Measurements from ENCODE around the gene CCNI. TPM values are rescaled to one million over a fixed set of nuclear protein-coding genes. Genes with fewer than 3 reads are reported as not detected.

The CCNI gene
- total and polyA plus RNA-seq, 2 of the 13 experiments (the other 11 are each of a cell fraction or from before 2014, with no cell fraction given): 43.5 to 122 TPM

DNA sequence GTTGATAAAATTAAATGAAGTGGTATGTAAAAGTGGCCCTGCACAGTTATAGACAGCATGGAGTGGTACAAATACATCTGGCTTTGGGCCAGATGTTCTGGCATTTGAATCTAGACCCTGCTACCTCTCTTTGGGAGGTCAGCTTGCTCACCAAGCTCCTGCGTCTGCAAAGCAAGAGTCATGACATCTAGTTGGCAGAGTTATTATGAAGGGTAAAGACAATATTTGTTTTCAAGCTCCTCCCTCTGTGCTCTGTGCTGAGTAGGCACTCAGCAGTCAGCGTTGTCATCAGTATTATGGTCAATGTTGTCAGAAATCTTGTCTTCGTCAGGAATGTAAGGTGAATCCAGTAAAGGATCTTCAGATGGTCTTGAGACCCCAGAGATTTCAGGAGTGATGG lies 55.8 kb downstream of the CCNI start:
- 100% methylated on average over 3 of the region's 3 CpGs for WGBS (ENCODE audit: low lambda C conversion rate)
- Histone ChIP-seq H3K9me3 (ENCODE audit: low read length) (no peaks in the 10 kb centered on the region), H3K4me3 (replicated peaks in 1 of 3; ENCODE audit: insufficient read depth in 1 of 3, low read depth in 2 of 3, low read length in 3 of 3) (no peak overlapping the region), H3K4me2 (ENCODE audit: low read depth, low read length) (no peak overlapping the region), H3K4me1 (ENCODE audit: insufficient read depth, low read length) (peaks cover 24% of the 10 kb centered on the region), H3K27ac (ENCODE audit: extremely low read length, insufficient read depth, low read length) (no peak overlapping the region), H3K36me3 (replicated peaks in 1 of 2; ENCODE audit: control insufficient read depth in 1 of 2, insufficient read depth in 2 of 2, low read length in 2 of 2) (peaks cover under 1 to 67% of the 10 kb centered on the region in 2 experiments), H3K79me2 (ENCODE audit: insufficient read depth, low read length) (no peaks in the 10 kb centered on the region), H3K27me3 (ENCODE audit: control insufficient read depth in 1 of 2, insufficient read depth in 2 of 2, low read length in 2 of 2) (no peaks in the 10 kb centered on the region), H4K20me1 (ENCODE audit: insufficient read depth, low read length) (no peaks in the 10 kb centered on the region), H2AFZ (ENCODE audit: low read length) (no peak overlapping the region), H3K9ac (ENCODE audit: insufficient read depth, low read depth, low read length) (no peak overlapping the region)
- DNase-seq (ENCODE audit: low spot score): no peak
- ChIA-PET CTCF (ENCODE audit: low intra/inter-chr PET ratio, low total read pairs) (no interaction called here), POLR2A (no interaction called here)
- intact Hi-C loops (cut with micrococcal nuclease; ENCODE audit: unreplicated experiment) (no loop called here), in situ Hi-C loops (cut with HindIII; ENCODE audit: extremely low pct_ligation_motif_present, low pct_unique_long_range_greater_than_20kb) (no loop called here)
- no peak for ATAC-seq
- no peak for TF ChIP-seq KLF9 (CRISPR knock-in tag; IDR thresholded peaks at IDR 0.05; ENCODE audit: low read depth)
- no TSS peak for BruUV-seq (replicated peaks)
- FAIRE-seq: no peak

DNA sequence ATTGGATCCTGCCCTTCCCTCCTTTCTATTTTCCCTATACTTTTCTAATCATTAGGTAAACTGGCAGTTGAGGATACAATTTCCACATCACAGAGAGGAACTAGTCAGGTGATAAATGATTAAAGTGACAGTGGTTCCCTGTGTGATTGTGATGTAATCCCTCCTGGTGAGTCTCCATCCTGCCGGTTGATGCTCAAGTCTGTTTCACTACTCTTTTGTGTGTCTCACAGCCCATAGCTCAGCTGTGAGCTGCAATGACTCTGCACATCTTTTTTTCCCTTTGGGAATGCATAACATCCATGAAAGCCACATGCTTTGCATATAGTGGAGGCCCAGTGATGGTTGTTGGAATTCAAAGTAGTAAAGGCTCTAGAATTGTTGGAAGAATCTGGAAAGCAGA lies 60.4 kb downstream of the CCNI start:
- no peaks in the 10 kb centered on the region for H4K20me1 ChIP-seq (ENCODE audit: insufficient read depth, low read length)
- ATAC-seq: no peak
- in situ Hi-C loops (cut with HindIII; ENCODE audit: extremely low pct_ligation_motif_present, low pct_unique_long_range_greater_than_20kb): no loop called here

DNA sequence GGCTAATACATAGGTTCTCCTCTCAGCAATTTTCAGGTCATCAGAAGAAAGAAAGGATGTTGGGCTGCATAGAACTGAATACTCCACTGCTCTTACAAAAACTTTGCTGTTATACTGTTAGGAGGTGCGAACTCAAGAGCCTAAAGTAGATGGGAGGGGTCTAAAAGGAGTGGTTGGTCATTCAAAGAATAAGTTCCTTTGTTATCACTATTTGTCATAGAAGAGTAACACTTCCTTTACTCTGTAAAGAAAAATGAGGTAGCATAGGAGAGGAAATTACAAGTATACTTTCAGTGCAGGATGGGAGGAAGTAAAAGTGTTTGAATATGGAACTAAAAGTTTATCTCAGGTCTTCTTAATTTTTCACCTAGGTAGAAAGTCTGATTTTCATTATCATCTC lies 61.5 kb downstream of the CCNI start:
- ChIA-PET POLR2A (no interaction called here), CTCF (ENCODE audit: low intra/inter-chr PET ratio, low total read pairs) (no interaction called here)
- intact Hi-C loops (cut with micrococcal nuclease; ENCODE audit: unreplicated experiment) (no loop called here), in situ Hi-C loops (cut with HindIII; ENCODE audit: extremely low pct_ligation_motif_present, low pct_unique_long_range_greater_than_20kb) (no loop called here)
- Histone ChIP-seq H3K9me3 (ENCODE audit: low read length) (no peaks in the 10 kb centered on the region), H4K20me1 (ENCODE audit: insufficient read depth, low read length) (no peaks in the 10 kb centered on the region), H2AFZ (ENCODE audit: low read length) (no peak overlapping the region), H3K36me3 (replicated peaks in 1 of 2; ENCODE audit: control insufficient read depth in 1 of 2, insufficient read depth in 2 of 2, low read length in 2 of 2) (peaks cover 3 to 39% of the 10 kb centered on the region in 2 experiments; a peak in 4 of 5 replicates), H3K4me3 (replicated peaks in 1 of 3; ENCODE audit: insufficient read depth in 1 of 3, low read depth in 2 of 3, low read length in 3 of 3) (no peak overlapping the region), H3K79me2 (ENCODE audit: insufficient read depth, low read length) (no peaks in the 10 kb centered on the region), H3K9ac (ENCODE audit: insufficient read depth, low read depth, low read length) (no peak overlapping the region), H3K27me3 (ENCODE audit: control insufficient read depth in 1 of 2, insufficient read depth in 2 of 2, low read length in 2 of 2) (no peaks in the 10 kb centered on the region), H3K4me2 (ENCODE audit: low read depth, low read length) (no peak overlapping the region), H3K4me1 (ENCODE audit: insufficient read depth, low read length) (no peaks in the 10 kb centered on the region), H3K27ac (ENCODE audit: extremely low read length, insufficient read depth, low read length) (no peak overlapping the region)
- TF ChIP-seq, protein P1, sequence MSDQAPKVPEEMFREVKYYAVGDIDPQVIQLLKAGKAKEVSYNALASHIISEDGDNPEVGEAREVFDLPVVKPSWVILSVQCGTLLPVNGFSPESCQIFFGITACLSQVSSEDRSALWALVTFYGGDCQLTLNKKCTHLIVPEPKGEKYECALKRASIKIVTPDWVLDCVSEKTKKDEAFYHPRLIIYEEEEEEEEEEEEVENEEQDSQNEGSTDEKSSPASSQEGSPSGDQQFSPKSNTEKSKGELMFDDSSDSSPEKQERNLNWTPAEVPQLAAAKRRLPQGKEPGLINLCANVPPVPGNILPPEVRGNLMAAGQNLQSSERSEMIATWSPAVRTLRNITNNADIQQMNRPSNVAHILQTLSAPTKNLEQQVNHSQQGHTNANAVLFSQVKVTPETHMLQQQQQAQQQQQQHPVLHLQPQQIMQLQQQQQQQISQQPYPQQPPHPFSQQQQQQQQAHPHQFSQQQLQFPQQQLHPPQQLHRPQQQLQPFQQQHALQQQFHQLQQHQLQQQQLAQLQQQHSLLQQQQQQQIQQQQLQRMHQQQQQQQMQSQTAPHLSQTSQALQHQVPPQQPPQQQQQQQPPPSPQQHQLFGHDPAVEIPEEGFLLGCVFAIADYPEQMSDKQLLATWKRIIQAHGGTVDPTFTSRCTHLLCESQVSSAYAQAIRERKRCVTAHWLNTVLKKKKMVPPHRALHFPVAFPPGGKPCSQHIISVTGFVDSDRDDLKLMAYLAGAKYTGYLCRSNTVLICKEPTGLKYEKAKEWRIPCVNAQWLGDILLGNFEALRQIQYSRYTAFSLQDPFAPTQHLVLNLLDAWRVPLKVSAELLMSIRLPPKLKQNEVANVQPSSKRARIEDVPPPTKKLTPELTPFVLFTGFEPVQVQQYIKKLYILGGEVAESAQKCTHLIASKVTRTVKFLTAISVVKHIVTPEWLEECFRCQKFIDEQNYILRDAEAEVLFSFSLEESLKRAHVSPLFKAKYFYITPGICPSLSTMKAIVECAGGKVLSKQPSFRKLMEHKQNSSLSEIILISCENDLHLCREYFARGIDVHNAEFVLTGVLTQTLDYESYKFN (CRISPR knock-in tag; conservative IDR thresholded peaks at IDR 0.05): no peak
- TF ChIP-seq NKX3-1 (CRISPR knock-in tag; IDR thresholded peaks at IDR 0.05) (no peak), ZNF672 (CRISPR knock-in tag; IDR thresholded peaks at IDR 0.05) (no peak), BCL6 (CRISPR knock-in tag; IDR thresholded peaks at IDR 0.05) (no peak), ZFP62 (CRISPR knock-in tag; IDR thresholded peaks at IDR 0.05) (no peak), KDM3A (CRISPR knock-in tag; IDR thresholded peaks at IDR 0.05; ENCODE audit: low read depth) (no peak)
- BruUV-seq (replicated peaks): no TSS peak
- ATAC-seq (no peak), FAIRE-seq (no peak), DNase-seq (ENCODE audit: low spot score) (no peak)
- WGBS (ENCODE audit: low lambda C conversion rate): 100% methylated on average over 1 of the region's 1 CpG

More for the DNA sequence above, 60.4 kb downstream of the CCNI start:
- TF ChIP-seq NFYC (CRISPR knock-in tag; IDR thresholded peaks at IDR 0.05): no peak
- intact Hi-C loops (cut with micrococcal nuclease; ENCODE audit: unreplicated experiment): no loop called here
- no peaks in the 10 kb centered on the region for H3K79me2 ChIP-seq (ENCODE audit: insufficient read depth, low read length)
- H3K9me3 ChIP-seq (ENCODE audit: low read length): no peaks in the 10 kb centered on the region
- H2AFZ ChIP-seq (ENCODE audit: low read length): no peak overlapping the region
- BruUV-seq (replicated peaks): no TSS peak
- H3K4me3 ChIP-seq (replicated peaks in 1 of 3; ENCODE audit: insufficient read depth in 1 of 3, low read depth in 2 of 3, low read length in 3 of 3): no peak overlapping the region
- H3K4me1 ChIP-seq (ENCODE audit: insufficient read depth, low read length): no peaks in the 10 kb centered on the region
- FAIRE-seq (no peak), DNase-seq (ENCODE audit: low spot score) (no peak)
- peaks cover 3 to 50% of the 10 kb centered on the region in 2 experiments for H3K36me3 ChIP-seq (replicated peaks in 1 of 2; ENCODE audit: control insufficient read depth in 1 of 2, insufficient read depth in 2 of 2, low read length in 2 of 2)
- no peak overlapping the region for H3K27ac ChIP-seq (ENCODE audit: extremely low read length, insufficient read depth, low read length)
- WGBS (ENCODE audit: low lambda C conversion rate): 89% methylated on average over 1 of the region's 1 CpG
- H3K9ac ChIP-seq (ENCODE audit: insufficient read depth, low read depth, low read length): no peak overlapping the region
- H3K27me3 ChIP-seq (ENCODE audit: control insufficient read depth in 1 of 2, insufficient read depth in 2 of 2, low read length in 2 of 2): no peaks in the 10 kb centered on the region
- POLR2A ChIA-PET: no interaction called here
- no peak overlapping the region for H3K4me2 ChIP-seq (ENCODE audit: low read depth, low read length)
- CTCF ChIA-PET (ENCODE audit: low intra/inter-chr PET ratio, low total read pairs): no interaction called here
